HG03045 (cell line): ENCODE results near the gene IFI27L1.
"Not testable (repeated sequence)": the region's sequence is repeated elsewhere in the genome, so short reads cannot be mapped to it uniquely, and the experiment has no call there.

Experiments
- ATAC-seq: cut with Tn5 transposase; IDR thresholded peaks from one replicate; pipeline ENCODE4 v1.9.1; 2021; ENCODE audit warnings: mild to moderate bottlenecking, moderate library complexity; ENCODE audit not compliant: unreplicated experiment

IFI27L1 gene

DNA sequence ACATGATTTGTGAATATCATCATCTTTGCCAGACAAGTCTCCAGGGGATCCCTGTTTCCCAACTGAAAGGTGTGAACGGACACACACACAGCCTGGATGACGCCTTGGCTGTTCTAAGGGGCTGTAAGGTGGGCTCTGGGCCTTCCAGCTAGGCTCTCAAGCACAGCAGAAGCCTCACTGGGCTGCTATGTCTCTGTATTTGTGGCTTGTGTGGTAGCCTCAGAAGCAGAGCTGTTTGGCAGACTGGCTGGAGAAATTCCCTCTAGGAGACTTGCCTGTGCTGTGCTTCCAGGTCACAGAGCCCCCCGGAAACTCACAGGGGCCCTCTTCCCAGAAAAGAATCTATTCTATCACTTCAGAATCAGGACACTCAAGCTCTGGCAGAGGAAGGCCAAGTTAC is 33.5 kb upstream of the IFI27L1 start:
- ATAC-seq: no peak

DNA sequence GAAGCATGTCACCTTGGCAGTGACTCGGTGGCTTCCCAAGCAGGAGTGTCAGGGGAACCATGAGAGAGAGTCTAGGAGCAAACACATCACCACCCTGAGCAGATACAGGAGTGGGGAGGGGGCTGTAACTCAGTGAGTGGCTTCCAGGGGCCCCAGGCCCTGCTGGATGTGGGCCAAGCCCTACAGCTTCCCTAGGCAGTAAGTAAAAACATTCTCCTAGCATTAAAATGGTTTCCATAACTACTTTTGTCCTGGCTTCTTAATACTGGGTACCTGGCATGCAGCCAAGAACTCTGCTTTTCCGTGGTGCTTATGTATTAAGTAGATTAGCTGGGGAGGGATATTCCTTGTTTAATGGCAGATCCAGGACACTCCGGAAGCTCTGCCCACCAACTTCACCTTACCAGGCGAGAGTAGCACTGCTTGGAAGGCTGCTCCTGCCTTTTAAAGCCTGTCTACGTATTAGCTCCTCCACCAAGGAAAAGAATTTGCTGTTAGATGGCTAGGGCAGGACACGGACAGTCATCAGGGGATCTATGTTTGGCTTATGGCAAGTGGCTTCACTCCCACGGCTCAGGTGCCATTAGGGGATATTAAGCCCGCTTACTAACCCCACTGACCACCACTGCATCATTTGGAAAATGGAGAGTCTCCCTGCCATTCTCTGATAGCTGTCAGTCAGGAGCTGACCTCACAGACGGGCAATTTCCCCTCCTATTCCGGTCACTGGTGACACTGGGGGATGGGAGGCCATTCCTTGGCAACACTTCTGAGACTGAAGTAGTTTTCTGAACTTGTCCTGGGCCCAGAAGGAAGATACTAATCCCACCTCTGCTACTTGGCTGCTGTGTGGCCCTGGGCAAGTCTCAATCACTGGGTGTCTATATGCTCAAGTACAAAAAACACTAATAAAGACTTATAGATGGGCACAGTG is 32.2 kb upstream of the IFI27L1 start:
- ATAC-seq: no peak

DNA sequence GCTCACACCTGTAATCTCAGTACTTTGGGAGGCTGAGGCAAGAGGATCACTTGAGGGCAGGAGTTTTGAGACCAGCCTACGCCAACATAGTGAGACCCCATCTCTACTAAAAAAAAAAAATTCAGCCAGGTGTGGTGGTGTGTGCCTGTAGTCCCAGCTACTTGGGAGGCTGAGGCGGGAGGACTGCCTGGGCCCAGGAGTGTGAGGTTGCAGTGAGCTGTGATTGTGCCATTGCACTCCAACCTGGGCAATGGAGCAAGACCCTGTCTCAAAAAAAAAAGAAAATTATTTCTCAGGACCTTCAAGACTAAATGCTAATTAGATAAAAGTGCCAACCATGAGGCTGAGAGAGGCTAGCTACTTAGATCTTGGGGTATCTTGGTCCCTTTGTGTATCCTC is 31.5 kb upstream of the IFI27L1 start:
- ATAC-seq: no peak

GRCh38 chr14:94050231-94050880 is 30.8 kb upstream of the IFI27L1 start:
- ATAC-seq: no peak

- ATAC-seq: no peak
Observed at GRCh38 chr14:94051115-94051514, 30.0 kb upstream of the IFI27L1 start.

- ATAC-seq: no peak
Observed at GRCh38 chr14:94051779-94052178, 29.3 kb upstream of the IFI27L1 start.

DNA sequence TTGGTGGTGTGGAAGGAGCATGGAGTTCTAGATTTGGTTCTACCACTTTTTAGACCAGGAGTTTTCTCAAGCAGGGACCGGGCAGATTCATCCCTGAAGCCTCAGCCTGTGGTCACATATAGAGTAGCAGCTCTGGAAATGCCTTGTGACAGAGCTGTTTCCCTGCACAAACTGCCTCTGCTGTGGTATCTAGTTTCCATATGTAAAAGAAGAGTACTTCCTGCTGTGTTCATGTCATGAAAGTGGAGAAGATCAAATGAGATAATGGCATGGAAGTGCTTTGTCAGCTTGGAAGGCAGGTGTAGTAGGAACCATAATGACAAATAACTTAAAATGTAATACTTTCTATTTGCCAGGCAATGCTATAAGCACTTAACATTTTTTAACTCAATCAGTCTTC is 28.9 kb upstream of the IFI27L1 start:
- ATAC-seq: no peak

- no peak for ATAC-seq
Observed at GRCh38 chr14:94052662-94053061, 28.4 kb upstream of the IFI27L1 start.

- ATAC-seq: no peak
Observed at GRCh38 chr14:94054401-94054800, 26.7 kb upstream of the IFI27L1 start.

DNA sequence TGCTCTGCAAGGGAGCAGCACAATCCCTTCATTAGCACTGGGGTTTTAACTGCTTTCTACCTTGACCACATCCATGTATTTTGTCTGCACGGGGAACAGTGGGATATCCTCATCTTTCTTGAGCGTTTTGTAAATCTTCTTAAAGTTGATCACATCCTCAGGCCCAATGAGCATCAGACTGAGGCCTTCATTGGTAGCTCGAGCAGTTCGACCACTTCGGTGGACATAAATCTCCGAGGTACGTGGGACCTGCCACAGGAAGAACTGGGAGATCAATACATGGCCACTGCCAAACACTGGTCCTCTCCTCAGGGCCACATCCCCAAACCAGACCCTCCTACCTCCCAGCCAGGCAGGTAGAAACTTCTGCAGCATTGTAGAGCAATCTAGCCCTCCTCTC is 26.2 kb upstream of the IFI27L1 start:
- ATAC-seq: no peak

GRCh38 chr14:94056579-94057308 is 24.4 kb upstream of the IFI27L1 start:
- ATAC-seq: peak; percentile 70

DNA sequence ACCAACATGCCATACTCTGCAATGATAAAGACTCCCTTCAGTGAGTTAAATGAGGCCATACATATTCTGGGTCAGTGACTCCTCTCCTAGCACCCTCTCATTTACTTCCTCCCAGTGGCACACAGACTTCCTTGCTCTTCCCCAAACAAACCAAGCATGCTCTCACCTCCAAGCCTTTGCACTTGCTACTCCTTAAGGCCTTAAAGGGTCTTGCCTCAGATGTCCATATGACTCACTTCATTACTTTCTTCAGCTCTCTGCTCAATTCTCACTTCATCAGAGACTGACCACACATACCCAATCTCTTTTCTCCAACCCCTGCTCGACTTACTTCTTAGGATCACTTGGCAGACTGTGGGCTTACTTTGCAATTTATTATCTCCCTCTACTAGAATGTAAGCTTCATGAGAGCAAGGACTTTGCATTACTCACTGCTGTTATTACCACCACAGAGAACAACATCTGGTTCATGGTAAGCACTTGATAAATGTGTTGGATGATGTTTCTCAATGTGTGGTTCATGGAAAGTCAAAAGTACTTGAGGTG is 22.9 kb upstream of the IFI27L1 start:
- no peak for ATAC-seq

- no peak for ATAC-seq
Observed at GRCh38 chr14:94058674-94059138, 22.4 kb upstream of the IFI27L1 start.

GRCh38 chr14:94059998-94060397 is 21.1 kb upstream of the IFI27L1 start:
- ATAC-seq: no peak

DNA sequence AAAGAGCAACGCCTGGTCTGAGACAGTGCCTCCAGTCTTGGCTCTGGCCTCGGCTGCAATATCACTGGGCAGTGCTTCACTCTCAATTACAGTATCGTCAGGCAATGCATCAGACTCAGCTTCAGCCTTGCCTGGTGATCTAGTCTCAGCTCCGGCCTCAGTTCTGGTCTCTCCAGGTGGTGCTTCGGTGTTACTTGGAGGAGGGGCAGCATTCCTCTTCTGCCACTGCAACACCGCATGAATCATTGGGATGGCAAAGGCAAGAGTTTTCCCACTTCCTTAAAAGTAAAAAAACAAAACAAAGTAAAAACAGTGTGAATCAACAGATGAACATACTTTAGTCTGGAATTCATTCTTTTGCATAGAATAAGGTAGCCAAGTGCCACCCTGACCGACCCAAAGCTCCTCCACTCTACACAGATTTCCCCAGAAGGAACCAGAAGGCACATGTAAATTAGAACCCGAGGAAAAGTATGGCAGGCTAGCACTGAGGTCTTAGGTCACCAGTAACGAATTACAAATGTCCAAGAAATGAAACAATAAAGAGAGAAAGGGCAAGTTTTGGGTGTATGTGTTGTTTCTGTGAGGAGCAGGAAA is 18.7 kb upstream of the IFI27L1 start:
- no peak for ATAC-seq

DNA sequence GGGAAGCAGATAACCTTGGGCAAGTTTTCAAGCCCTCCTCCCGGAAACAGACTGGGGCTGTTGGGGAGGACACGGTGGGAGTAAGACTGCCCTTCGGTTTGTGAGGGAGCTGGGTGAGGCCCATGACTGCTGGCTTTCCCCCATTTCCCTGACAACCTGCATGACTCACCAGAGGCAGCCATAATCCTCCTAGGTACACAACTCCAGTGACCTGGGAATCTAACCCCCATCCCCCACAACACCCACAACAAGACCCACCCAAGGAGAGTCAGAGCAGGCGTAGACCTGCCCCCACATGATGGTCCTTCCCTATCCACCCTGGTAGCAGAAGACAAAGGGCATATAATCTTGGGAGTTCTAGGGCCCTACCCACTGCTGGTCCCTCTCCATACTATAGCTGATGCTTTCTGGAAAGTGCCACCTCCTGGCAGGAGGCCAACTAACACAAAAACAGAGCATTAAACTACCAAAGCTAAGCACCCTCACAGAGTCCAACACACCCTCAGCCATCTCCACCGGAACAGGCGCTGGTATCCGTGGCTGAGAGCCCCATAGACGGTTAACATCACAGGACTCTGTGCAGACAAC is 14.9 kb upstream of the IFI27L1 start:
- ATAC-seq: no peak

GRCh38 chr14:94072076-94072475 is 9.0 kb upstream of the IFI27L1 start:
- ATAC-seq: not testable (repeated sequence)

DNA sequence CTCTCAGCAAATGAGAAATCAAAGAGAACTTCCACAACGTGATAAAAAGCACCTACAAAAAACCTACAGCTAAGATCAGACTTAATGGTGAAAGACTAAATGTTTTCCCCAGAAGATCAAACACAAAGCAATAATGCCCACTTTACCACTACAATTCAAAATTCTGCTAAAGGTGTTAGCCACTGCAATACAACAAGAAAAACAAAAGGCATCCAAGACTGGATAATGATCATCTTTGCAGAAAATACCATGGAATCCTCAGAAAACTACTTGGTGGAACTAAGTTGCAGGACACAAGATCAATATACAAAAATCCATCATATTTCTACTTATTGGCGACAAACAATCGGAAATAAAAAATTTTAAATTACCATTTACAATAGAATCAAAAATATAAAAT is 6.6 kb upstream of the IFI27L1 start:
- ATAC-seq: no peak

DNA sequence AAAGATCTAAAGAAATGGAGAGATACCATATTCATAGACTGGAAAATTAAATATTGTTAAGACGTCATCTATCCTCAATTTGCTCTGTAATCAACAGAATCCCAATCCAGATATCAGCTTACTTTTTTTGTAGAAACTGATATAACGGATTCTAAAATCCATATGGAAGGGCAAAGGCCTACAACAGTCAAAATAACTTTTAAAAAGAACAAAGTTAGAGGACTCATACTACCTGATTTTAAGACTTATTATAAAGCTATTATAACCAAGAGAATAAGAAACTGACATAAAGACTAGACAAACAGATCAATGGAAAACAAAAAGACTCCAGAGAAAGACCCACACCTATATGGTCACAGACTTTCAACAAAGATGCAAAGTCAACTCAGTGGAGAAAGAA is 6.1 kb upstream of the IFI27L1 start:
- no peak for ATAC-seq

GRCh38 chr14:94077111-94077821 is 3.8 kb upstream of the IFI27L1 start:
- ATAC-seq: no peak
